ENCODE measurements around the gene ALG12.

The ALG12 gene

GRCh38 chr22:49873228-49873940 lies 44.9 kb downstream of the ALG12 start:
- Mint-ChIP-seq H3K4me3 (no peak overlapping the region), H3K9me3 (peaks cover 16% of the 10 kb centered on the region), H3K27me3 (no peaks in the 10 kb centered on the region), H3K4me1 (ENCODE audit: low read depth) (peaks cover 44% of the 10 kb centered on the region), H3K27ac (peak overlapping the region; percentile 24), H3K36me3 (ENCODE audit: low read depth) (peaks cover 62% of the 10 kb centered on the region)
- DNase-seq: no peak

GRCh38 chr22:49872347-49872746 lies 45.9 kb downstream of the ALG12 start:
- Mint-ChIP-seq H3K4me1 (ENCODE audit: low read depth) (peaks cover 54% of the 10 kb centered on the region), H3K36me3 (ENCODE audit: low read depth) (peaks cover 66% of the 10 kb centered on the region), H3K27me3 (no peaks in the 10 kb centered on the region)

GRCh38 chr22:49871482-49871881 lies 46.8 kb downstream of the ALG12 start:
- H3K4me3 Mint-ChIP-seq: no peak overlapping the region
- H3K9me3 Mint-ChIP-seq: peaks cover 16% of the 10 kb centered on the region
- no peak overlapping the region for H3K27ac Mint-ChIP-seq
- no peaks in the 10 kb centered on the region for H3K27me3 Mint-ChIP-seq
- H3K4me1 Mint-ChIP-seq (ENCODE audit: low read depth): peaks cover 62% of the 10 kb centered on the region
- peaks cover 69% of the 10 kb centered on the region for H3K36me3 Mint-ChIP-seq (ENCODE audit: low read depth)
- DNase-seq: no peak

More at GRCh38 chr22:49872347-49872746, 45.9 kb downstream of the ALG12 start:
- H3K4me3 Mint-ChIP-seq: no peak overlapping the region
- DNase-seq: no peak
- no peak overlapping the region for H3K27ac Mint-ChIP-seq
- peaks cover 16% of the 10 kb centered on the region for H3K9me3 Mint-ChIP-seq

- Mint-ChIP-seq H3K4me1 (ENCODE audit: low read depth) (peaks cover 68% of the 10 kb centered on the region), H3K27me3 (no peaks in the 10 kb centered on the region), H3K4me3 (no peak overlapping the region), H3K36me3 (ENCODE audit: low read depth) (peaks cover 72% of the 10 kb centered on the region), H3K27ac (peak overlapping the region; percentile 61), H3K9me3 (peaks cover 24% of the 10 kb centered on the region)
- peak; percentile 12 for DNase-seq
Measured at GRCh38 chr22:49869845-49870712, 48.2 kb downstream of the ALG12 start.

- H3K4me3 Mint-ChIP-seq: no peak overlapping the region
- no peaks in the 10 kb centered on the region for H3K27me3 Mint-ChIP-seq
- DNase-seq: peak; percentile 15
- H3K9me3 Mint-ChIP-seq: peaks cover 24% of the 10 kb centered on the region
- H3K4me1 Mint-ChIP-seq (ENCODE audit: low read depth): peaks cover 66% of the 10 kb centered on the region
- peaks cover 69% of the 10 kb centered on the region for H3K36me3 Mint-ChIP-seq (ENCODE audit: low read depth)
- H3K27ac Mint-ChIP-seq: no peak overlapping the region
Measured at GRCh38 chr22:49869086-49869830, 49.0 kb downstream of the ALG12 start.

- no peak for DNase-seq
- peaks cover 57% of the 10 kb centered on the region for H3K36me3 Mint-ChIP-seq (ENCODE audit: low read depth)
- peaks cover 73% of the 10 kb centered on the region for H3K4me1 Mint-ChIP-seq (ENCODE audit: low read depth)
- H3K27ac Mint-ChIP-seq: peak overlapping the region; percentile 68
- H3K4me3 Mint-ChIP-seq: no peak overlapping the region
- peaks cover 24% of the 10 kb centered on the region for H3K9me3 Mint-ChIP-seq
- H3K27me3 Mint-ChIP-seq: no peaks in the 10 kb centered on the region
Measured at GRCh38 chr22:49867303-49868265, 50.7 kb downstream of the ALG12 start.

GRCh38 chr22:49866646-49867045 lies 51.6 kb downstream of the ALG12 start:
- H3K27ac Mint-ChIP-seq: no peak overlapping the region
- H3K27me3 Mint-ChIP-seq: no peaks in the 10 kb centered on the region
- no peak for DNase-seq
- H3K4me1 Mint-ChIP-seq (ENCODE audit: low read depth): peaks cover 75% of the 10 kb centered on the region
- H3K36me3 Mint-ChIP-seq (ENCODE audit: low read depth): peaks cover 54% of the 10 kb centered on the region
- H3K9me3 Mint-ChIP-seq: peaks cover 24% of the 10 kb centered on the region
- no peak overlapping the region for H3K4me3 Mint-ChIP-seq

- Mint-ChIP-seq H3K36me3 (ENCODE audit: low read depth) (peaks cover 54% of the 10 kb centered on the region), H3K4me3 (no peak overlapping the region), H3K27ac (peak overlapping the region; percentile 3), H3K4me1 (ENCODE audit: low read depth) (peaks cover 79% of the 10 kb centered on the region), H3K27me3 (no peaks in the 10 kb centered on the region), H3K9me3 (peaks cover 24% of the 10 kb centered on the region)
- no peak for DNase-seq
Measured at GRCh38 chr22:49866134-49866533, 52.1 kb downstream of the ALG12 start.

GRCh38 chr22:49865156-49865555 lies 53.1 kb downstream of the ALG12 start:
- Mint-ChIP-seq H3K27me3 (no peaks in the 10 kb centered on the region), H3K36me3 (ENCODE audit: low read depth) (peaks cover 48% of the 10 kb centered on the region), H3K4me1 (ENCODE audit: low read depth) (peaks cover 76% of the 10 kb centered on the region), H3K27ac (no peak overlapping the region), H3K9me3 (peaks cover 20% of the 10 kb centered on the region), H3K4me3 (no peak overlapping the region)
- DNase-seq: no peak

- Mint-ChIP-seq H3K27ac (peak overlapping the region; percentile 39), H3K36me3 (ENCODE audit: low read depth) (peaks cover 38% of the 10 kb centered on the region), H3K4me1 (ENCODE audit: low read depth) (peaks cover 69% of the 10 kb centered on the region), H3K27me3 (no peaks in the 10 kb centered on the region), H3K9me3 (peaks cover 8% of the 10 kb centered on the region), H3K4me3 (no peak overlapping the region)
- no peak for DNase-seq
Measured at GRCh38 chr22:49863931-49864330, 54.3 kb downstream of the ALG12 start.

GRCh38 chr22:49862496-49862776 lies 55.8 kb downstream of the ALG12 start:
- Mint-ChIP-seq H3K27me3 (no peaks in the 10 kb centered on the region), H3K4me1 (ENCODE audit: low read depth) (peaks cover 67% of the 10 kb centered on the region), H3K36me3 (ENCODE audit: low read depth) (peaks cover 28% of the 10 kb centered on the region), H3K27ac (no peak overlapping the region), H3K4me3 (no peak overlapping the region), H3K9me3 (peaks cover 8% of the 10 kb centered on the region)
- DNase-seq: no peak

GRCh38 chr22:49861642-49862495 lies 56.4 kb downstream of the ALG12 start:
- Mint-ChIP-seq H3K9me3 (peaks cover 8% of the 10 kb centered on the region), H3K4me3 (no peak overlapping the region), H3K27ac (peak overlapping the region; percentile 17), H3K4me1 (ENCODE audit: low read depth) (peaks cover 65% of the 10 kb centered on the region), H3K36me3 (ENCODE audit: low read depth) (peaks cover 24% of the 10 kb centered on the region), H3K27me3 (no peaks in the 10 kb centered on the region)
- no peak for DNase-seq

- H3K27ac Mint-ChIP-seq: no peak overlapping the region
- peaks cover 68% of the 10 kb centered on the region for H3K4me1 Mint-ChIP-seq (ENCODE audit: low read depth)
- peaks cover 21% of the 10 kb centered on the region for H3K36me3 Mint-ChIP-seq (ENCODE audit: low read depth)
- no peak for DNase-seq
- no peaks in the 10 kb centered on the region for H3K9me3 Mint-ChIP-seq
- no peaks in the 10 kb centered on the region for H3K27me3 Mint-ChIP-seq
- no peak overlapping the region for H3K4me3 Mint-ChIP-seq
Measured at GRCh38 chr22:49858827-49859226, 59.4 kb downstream of the ALG12 start.

All from activated T-cell treated with anti-CD3 and anti-CD28 coated beads, Interleukin-2, amount 50 U/mL, for 24 hours (primary cell).